Breast epithelium (tissue), 4 donors: ENCODE measurements around the gene LIMD2. TPM values are rescaled to one million over a fixed set of nuclear protein-coding genes. Genes with fewer than 3 reads are reported as not detected.
"Not testable (repeated sequence)": the region's sequence is repeated elsewhere in the genome, so short reads cannot be mapped to it uniquely, and the experiment has no call there.

Experiments
- DNase-seq, 2 donors: peaks; one replicate each; pipeline ENCODE4 v3.0.0-alpha.2; 2019; ENCODE audit warnings: low spot score in 2 of 2
- H3K27ac ChIP-seq, 2 donors: fragments of 200-600 bp; sonication (generic) in 1 of 2; one replicate each; pipeline ENCODE4 v1.5.1; 2016 to 2019; ENCODE audit warnings: mild to moderate bottlenecking in 1 of 2
- H3K27me3 ChIP-seq, 2 donors: fragments of 200-600 bp; sonication (generic) in 1 of 2; one replicate each; pipeline versions ENCODE4 v1.5.1 to v1.6.0; 2017 to 2019; ENCODE audit warnings: control low read depth in 1 of 2, mild to moderate bottlenecking in 1 of 2
- H3K36me3 ChIP-seq: fragments of 200-600 bp; one replicate; pipeline ENCODE4 v1.5.1; 2019
- H3K4me1 ChIP-seq, 2 donors: fragments of 200-600 bp; sonication (generic); one replicate each; pipeline ENCODE4 v1.5.1; 2016 to 2019; ENCODE audit warnings: control low read depth in 1 of 2
- H3K4me3 ChIP-seq, 3 donors: fragments of 200-600 bp; sonication (generic); 1 replicate in 2 of 3; 2 replicates in 1 of 3; pipeline ENCODE4 v1.5.1; 2016 to 2019; ENCODE audit warnings: mild to moderate bottlenecking in 3 of 3, moderate library complexity in 2 of 3
- H3K9me3 ChIP-seq, 2 donors: fragments of 200-600 bp; sonication (generic) in 1 of 2; one replicate each; pipeline ENCODE4 v1.5.1; 2016 to 2019; ENCODE audit warnings: control low read depth in 1 of 2
- POLR2A ChIP-seq: fragments of 450-650 bp; IDR thresholded peaks from one replicate; pipeline ENCODE4 v1.6.1; 2016; ENCODE audit warnings: antibody characterized with exemption, mild to moderate bottlenecking, moderate library complexity
- POLR2AphosphoS5 ChIP-seq, 3 donors: sonication (generic); formaldehyde crosslinking; IDR thresholded peaks; one replicate each; pipeline ENCODE4 v1.6.1; 2017; ENCODE audit warnings: antibody characterized with exemption in 3 of 3
- intact Hi-C: fragments of 100-400 bp; cut with DNase I; formaldehyde crosslinking; loops from one replicate; pipeline ENCODE4 v1.15.1; 2023; ENCODE audit warnings: low total_unique reads
- total RNA-seq, 3 donors: library from RNA; depleted of rRNA; stranded (reverse); fragments of >200 nt; gene quantifications; one replicate each; pipeline ENCODE4 v1.1.0, GENCODE V29; 2016
- TF ChIP-seq, protein P1 (sequence below), 3 donors: fragments of 450-650 bp; IDR thresholded peaks; one replicate each; pipeline ENCODE4 v1.5.1; 2016 to 2017; ENCODE audit warnings: antibody characterized with exemption in 3 of 3, mild to moderate bottlenecking in 3 of 3, moderate library complexity in 3 of 3

Gene LIMD2
- total RNA-seq, 3 donors from 2014 or later = 6.1 to 10.5 (median 7.2) TPM

DNA sequence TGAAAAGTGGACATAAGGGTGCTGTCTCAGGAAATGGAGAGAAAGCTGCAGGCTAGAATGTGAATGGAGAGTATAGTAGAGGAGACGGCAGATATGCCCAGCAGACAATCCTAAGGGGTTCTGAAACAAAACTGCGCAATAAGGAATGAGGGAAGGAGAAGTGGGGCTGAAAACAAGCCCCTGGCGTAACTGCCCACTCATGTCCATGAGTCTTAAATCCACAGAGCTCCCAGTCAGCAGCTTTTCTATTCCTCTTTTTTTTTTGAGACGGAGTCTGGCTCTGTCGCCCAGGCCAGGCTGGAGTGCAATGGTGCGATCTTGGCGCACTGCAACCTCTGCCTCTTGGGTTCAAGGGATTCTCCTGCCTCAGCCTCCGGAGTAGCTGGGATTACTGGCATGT, 35.8 kb upstream of the LIMD2 start:
- no peak for DNase-seq
- intact Hi-C loops = no loop called here
- Histone ChIP-seq H3K9me3 (no peaks in the 10 kb centered on the region), H3K4me3 (no peak overlapping the region), H3K27ac (no peak overlapping the region), H3K4me1 (no peaks in the 10 kb centered on the region), H3K36me3 (no peaks in the 10 kb centered on the region), H3K27me3 (no peaks in the 10 kb centered on the region)
- TF ChIP-seq, protein P1, sequence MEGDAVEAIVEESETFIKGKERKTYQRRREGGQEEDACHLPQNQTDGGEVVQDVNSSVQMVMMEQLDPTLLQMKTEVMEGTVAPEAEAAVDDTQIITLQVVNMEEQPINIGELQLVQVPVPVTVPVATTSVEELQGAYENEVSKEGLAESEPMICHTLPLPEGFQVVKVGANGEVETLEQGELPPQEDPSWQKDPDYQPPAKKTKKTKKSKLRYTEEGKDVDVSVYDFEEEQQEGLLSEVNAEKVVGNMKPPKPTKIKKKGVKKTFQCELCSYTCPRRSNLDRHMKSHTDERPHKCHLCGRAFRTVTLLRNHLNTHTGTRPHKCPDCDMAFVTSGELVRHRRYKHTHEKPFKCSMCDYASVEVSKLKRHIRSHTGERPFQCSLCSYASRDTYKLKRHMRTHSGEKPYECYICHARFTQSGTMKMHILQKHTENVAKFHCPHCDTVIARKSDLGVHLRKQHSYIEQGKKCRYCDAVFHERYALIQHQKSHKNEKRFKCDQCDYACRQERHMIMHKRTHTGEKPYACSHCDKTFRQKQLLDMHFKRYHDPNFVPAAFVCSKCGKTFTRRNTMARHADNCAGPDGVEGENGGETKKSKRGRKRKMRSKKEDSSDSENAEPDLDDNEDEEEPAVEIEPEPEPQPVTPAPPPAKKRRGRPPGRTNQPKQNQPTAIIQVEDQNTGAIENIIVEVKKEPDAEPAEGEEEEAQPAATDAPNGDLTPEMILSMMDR (IDR thresholded peaks at IDR 0.05) = no peak
- no peak for TF ChIP-seq POLR2AphosphoS5 (IDR thresholded peaks at IDR 0.05)
- no peak for TF ChIP-seq POLR2A

DNA sequence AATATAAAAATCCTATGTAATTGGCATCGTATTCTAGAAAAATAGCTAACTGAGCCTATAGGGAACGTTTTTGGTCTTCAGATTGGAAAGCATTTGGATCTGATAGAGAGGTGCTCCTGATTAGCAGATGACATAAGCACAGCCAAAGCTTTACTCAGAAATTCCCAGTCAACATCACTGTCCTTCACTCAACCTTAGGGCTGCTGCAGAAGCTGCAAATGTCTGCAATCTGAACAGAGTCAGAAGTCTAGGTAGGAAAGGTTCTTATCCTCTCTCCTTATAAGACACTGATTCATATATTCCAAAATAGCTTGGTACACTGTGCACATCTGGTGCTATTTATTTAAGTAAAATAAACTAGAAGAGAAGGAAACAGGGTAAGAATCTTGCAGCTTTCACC, 22.5 kb upstream of the LIMD2 start:
- H3K4me3 ChIP-seq = no peak overlapping the region
- TF ChIP-seq POLR2AphosphoS5 (IDR thresholded peaks at IDR 0.05) (no peak), POLR2A (no peak)
- TF ChIP-seq, protein P1 (IDR thresholded peaks at IDR 0.05) = no peak
- DNase-seq = no peak
- no peak overlapping the region for H3K27ac ChIP-seq
- H3K9me3 ChIP-seq = no peaks in the 10 kb centered on the region
- H3K4me1 ChIP-seq = no peaks in the 10 kb centered on the region
- H3K27me3 ChIP-seq = no peaks in the 10 kb centered on the region
- intact Hi-C loops = no loop called here
- no peaks in the 10 kb centered on the region for H3K36me3 ChIP-seq

DNA sequence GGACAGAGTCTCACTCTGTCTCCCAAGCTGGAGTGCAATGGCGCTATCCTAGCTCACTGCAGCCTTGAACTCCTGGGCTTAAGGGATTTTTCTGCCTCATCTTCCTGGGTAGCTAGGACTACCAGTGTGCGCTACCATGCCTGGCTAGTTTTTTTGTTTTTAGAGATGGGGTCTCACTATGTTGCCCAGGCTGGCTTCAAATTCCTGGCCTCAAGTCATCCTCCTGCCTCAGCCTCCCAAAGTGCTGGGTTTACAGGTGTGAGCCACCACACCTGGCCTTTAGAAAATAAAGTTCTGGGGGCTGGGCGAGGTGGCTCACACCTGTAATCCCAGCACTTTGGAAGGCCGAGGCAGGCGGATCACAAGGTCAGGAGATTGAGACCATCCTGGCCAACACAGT, 20.3 kb upstream of the LIMD2 start:
- H3K9me3 ChIP-seq, H3K4me1 ChIP-seq, intact Hi-C loops, H3K27me3 ChIP-seq, H3K27ac ChIP-seq, DNase-seq, H3K4me3 ChIP-seq, H3K36me3 ChIP-seq: not testable (repeated sequence)

DNA sequence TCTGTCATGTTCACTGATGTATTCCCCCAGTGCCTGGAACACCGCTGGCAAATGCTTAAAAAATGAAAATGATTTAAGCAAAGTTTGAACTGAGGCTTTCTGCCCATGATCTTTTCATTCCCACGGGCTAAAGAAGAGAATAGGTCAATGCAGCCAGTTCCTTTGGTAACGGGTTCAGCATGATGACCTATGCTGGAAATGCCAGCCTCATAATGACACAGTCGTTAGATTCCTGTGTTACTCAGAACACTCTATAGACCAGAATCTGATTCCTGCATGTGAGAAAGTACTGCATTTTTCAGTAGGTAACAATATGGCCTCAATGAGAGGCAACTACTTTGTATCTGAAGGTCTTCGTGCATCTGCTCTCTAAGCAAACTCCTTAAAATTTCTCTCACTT, 19.1 kb upstream of the LIMD2 start:
- no peak overlapping the region for H3K4me3 ChIP-seq
- H3K4me1 ChIP-seq = no peaks in the 10 kb centered on the region
- H3K27me3 ChIP-seq = no peaks in the 10 kb centered on the region
- H3K9me3 ChIP-seq = no peaks in the 10 kb centered on the region
- H3K36me3 ChIP-seq = no peaks in the 10 kb centered on the region
- no peak for DNase-seq
- no peak overlapping the region for H3K27ac ChIP-seq
- intact Hi-C loops = no loop called here
- TF ChIP-seq POLR2AphosphoS5 (IDR thresholded peaks at IDR 0.05) (no peak), POLR2A (no peak)
- TF ChIP-seq, protein P1 (IDR thresholded peaks at IDR 0.05) = no peak

DNA sequence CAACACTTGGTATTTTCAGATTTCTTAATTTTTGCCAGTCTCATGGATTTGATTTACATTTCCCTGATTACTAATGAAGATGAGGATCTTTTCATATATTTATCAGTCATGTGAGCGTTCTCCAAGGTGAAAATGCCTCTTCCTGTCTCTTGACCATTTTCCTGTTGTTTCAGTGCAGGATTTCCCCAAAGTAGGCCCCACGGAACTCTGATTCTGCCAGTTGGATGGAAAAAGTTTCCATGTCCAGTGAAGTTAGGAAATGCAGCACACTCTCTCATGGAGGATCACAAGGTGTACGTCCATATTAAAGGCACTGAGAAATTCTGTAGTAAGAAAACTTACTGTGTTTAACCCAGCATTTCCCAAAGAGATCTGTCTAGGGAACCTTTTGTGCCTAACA, 16.5 kb upstream of the LIMD2 start:
- H3K4me3 ChIP-seq = no peak overlapping the region
- H3K9me3 ChIP-seq = no peaks in the 10 kb centered on the region
- no peaks in the 10 kb centered on the region for H3K4me1 ChIP-seq
- no peaks in the 10 kb centered on the region for H3K27me3 ChIP-seq
- peaks cover 4% of the 10 kb centered on the region for H3K36me3 ChIP-seq
- intact Hi-C loops = no loop called here
- TF ChIP-seq POLR2A = no peak
- no peak for TF ChIP-seq POLR2AphosphoS5 (IDR thresholded peaks at IDR 0.05)
- TF ChIP-seq, protein P1 (IDR thresholded peaks at IDR 0.05) = no peak
- no peak for DNase-seq
- H3K27ac ChIP-seq = no peak overlapping the region
